ENCODE data around the gene RIIAD1.
"Not testable (repeated sequence)": the region's sequence is repeated elsewhere in the genome, so short reads cannot be mapped to it uniquely, and the experiment has no call there.

The RIIAD1 gene

GRCh38 chr1:151737026-151737425 is 15.7 kb downstream of the RIIAD1 start:
- no peak for DNase-seq (ENCODE audit: low spot score)

- no peak for DNase-seq (ENCODE audit: low spot score)
Observed at GRCh38 chr1:151737479-151737878, 16.2 kb downstream of the RIIAD1 start.

GRCh38 chr1:151739590-151740355 is 18.5 kb downstream of the RIIAD1 start:
- no peak for DNase-seq (ENCODE audit: low spot score)

GRCh38 chr1:151741516-151741915 is 20.2 kb downstream of the RIIAD1 start:
- DNase-seq (ENCODE audit: low spot score): no peak

- DNase-seq (ENCODE audit: low spot score): peak; percentile 37
Observed at GRCh38 chr1:151756291-151756690, 35.0 kb downstream of the RIIAD1 start.

- no peak for DNase-seq (ENCODE audit: low spot score)
Observed at GRCh38 chr1:151759241-151759640, 37.9 kb downstream of the RIIAD1 start.

GRCh38 chr1:151760597-151761385 is 39.5 kb downstream of the RIIAD1 start:
- no peak for DNase-seq (ENCODE audit: low spot score)

- peak; percentile 93 for DNase-seq (ENCODE audit: low spot score)
Observed at GRCh38 chr1:151762941-151763921, 41.9 kb downstream of the RIIAD1 start, which contains the start of gene MRPL9. Gene MRPL9 (minus strand): TSS chr1:151763496. CDS start chr1:151763479, 17 bp downstream.

GRCh38 chr1:151763990-151764389 is 42.7 kb downstream of the RIIAD1 start:
- DNase-seq (ENCODE audit: low spot score): no peak

- DNase-seq (ENCODE audit: low spot score): not testable (repeated sequence)
Observed at GRCh38 chr1:151768351-151769066, 47.2 kb downstream of the RIIAD1 start.

GRCh38 chr1:151769270-151769669 is 47.9 kb downstream of the RIIAD1 start:
- DNase-seq (ENCODE audit: low spot score): not testable (repeated sequence)

- no peak for DNase-seq (ENCODE audit: low spot score)
Observed at GRCh38 chr1:151773702-151774101, 52.4 kb downstream of the RIIAD1 start.

- DNase-seq (ENCODE audit: low spot score): no peak
Observed at GRCh38 chr1:151774256-151774922, 53.1 kb downstream of the RIIAD1 start.

GRCh38 chr1:151775894-151776664 is 54.8 kb downstream of the RIIAD1 start:
- no peak for DNase-seq (ENCODE audit: low spot score)

GRCh38 chr1:151776665-151777062 is 55.3 kb downstream of the RIIAD1 start:
- no peak for DNase-seq (ENCODE audit: low spot score)

- DNase-seq (ENCODE audit: low spot score): no peak
Observed at GRCh38 chr1:151777317-151777716, 56.0 kb downstream of the RIIAD1 start.
